ENCODE results near the gene PCDHA7.
"Not testable (repeated sequence)": the region's sequence is repeated elsewhere in the genome, so short reads cannot be mapped to it uniquely, and the experiment has no call there.

The PCDHA7 gene

DNA sequence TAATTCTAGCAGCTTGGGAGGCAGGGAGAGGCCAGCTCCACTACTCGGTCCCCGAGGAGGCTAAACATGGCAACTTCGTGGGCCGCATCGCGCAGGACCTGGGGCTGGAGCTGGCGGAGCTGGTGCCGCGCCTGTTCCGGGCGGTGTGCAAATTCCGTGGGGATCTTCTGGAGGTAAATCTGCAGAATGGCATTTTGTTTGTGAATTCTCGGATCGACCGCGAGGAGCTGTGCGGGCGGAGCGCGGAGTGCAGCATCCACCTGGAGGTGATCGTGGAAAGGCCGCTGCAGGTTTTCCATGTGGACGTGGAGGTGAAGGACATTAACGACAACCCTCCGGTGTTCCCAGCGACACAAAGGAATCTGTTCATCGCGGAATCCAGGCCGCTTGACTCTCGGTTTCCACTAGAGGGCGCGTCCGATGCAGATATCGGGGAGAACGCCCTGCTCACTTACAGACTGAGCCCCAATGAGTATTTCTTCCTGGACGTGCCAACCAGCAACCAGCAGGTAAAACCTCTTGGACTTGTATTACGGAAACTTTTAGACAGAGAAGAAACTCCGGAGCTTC is 455 bp downstream of the PCDHA7 start:
- TF ChIP-seq CTCF (conservative IDR thresholded peaks at IDR 0.05): peak; percentile 36; the same call in 1 of the 2 replicates
- not testable (repeated sequence) for H3K27ac ChIP-seq

DNA sequence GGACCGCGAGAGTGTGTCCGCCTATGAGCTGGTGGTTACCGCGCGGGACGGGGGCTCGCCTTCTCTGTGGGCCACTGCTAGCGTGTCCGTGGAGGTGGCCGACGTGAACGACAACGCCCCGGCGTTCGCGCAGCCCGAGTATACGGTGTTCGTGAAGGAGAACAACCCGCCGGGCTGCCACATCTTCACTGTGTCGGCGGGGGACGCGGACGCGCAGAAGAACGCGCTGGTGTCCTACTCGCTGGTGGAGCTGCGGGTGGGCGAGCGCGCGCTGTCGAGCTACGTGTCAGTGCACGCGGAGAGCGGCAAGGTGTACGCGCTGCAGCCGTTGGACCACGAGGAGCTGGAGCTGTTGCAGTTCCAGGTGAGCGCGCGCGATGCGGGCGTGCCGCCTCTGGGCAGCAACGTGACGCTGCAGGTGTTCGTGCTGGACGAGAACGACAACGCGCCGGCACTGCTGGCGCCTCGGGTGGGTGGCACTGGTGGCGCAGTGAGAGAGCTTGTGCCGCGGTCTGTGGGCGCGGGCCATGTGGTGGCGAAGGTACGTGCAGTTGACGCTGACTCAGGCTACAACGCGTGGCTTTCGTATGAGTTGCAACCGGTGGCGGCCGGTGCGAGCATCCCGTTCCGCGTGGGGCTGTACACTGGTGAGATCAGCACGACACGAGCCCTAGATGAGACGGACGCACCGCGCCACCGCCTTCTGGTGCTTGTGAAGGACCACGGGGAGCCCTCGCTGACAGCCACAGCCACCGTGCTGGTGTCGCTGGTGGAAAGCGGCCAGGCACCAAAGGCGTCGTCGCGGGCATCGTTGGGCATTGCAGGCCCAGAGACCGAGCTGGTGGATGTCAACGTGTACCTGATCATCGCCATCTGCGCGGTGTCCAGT is 1.8 kb downstream of the PCDHA7 start:
- TF ChIP-seq ZFX (IDR thresholded peaks at IDR 0.05) (no peak), CTCF (conservative IDR thresholded peaks at IDR 0.05) (no peak)
- H3K27ac ChIP-seq: no peak overlapping the region

DNA sequence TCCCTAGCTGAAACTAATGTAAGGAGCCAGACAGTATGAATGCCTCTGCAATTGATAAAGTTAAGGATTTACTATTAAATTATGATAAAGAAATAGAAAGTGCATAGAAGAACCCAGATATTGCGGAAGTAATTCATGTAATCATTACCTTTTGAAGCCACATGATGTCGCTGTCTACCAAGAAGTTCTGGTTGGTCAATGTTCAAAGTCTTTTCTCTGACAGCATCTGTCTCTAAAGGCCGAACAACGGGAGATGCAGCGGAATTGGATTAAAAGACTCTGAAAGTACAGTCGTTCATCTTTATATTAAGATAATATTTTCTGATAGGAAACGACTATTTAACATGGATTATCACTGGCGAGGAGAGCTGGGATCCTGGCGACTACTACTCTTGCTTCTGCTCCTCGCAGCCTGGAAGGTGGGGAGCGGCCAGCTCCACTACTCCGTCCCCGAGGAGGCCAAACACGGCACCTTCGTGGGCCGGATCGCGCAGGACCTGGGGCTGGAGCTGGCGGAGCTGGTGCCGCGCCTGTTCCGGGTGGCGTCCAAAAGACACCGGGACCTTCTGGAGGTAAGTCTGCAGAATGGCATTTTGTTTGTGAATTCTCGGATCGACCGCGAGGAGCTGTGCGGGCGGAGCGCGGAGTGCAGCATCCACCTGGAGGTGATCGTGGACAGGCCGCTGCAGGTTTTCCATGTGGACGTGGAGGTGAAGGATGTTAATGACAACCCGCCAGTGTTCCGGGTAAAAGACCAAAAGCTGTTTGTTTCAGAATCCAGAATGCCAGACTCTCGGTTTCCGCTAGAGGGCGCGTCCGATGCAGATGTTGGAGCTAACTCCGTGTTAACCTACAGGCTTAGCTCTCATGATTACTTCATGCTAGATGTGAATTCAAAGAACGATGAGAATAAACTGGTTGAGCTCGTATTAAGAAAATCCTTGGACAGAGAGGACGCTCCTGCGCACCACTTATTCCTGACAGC is 7.2 kb downstream of the PCDHA7 start, which contains the start of gene PCDHA8:
Gene PCDHA8 (plus strand): TSS at position 210 of the 985 bp plus-strand sequence. CDS start 135 bp downstream, at position 345.
- H3K27ac ChIP-seq: no peak within 1 kb of the TSS
- TF ChIP-seq ZFX (IDR thresholded peaks at IDR 0.05) (no peak), CTCF (conservative IDR thresholded peaks at IDR 0.05) (peak; percentile 83)

DNA sequence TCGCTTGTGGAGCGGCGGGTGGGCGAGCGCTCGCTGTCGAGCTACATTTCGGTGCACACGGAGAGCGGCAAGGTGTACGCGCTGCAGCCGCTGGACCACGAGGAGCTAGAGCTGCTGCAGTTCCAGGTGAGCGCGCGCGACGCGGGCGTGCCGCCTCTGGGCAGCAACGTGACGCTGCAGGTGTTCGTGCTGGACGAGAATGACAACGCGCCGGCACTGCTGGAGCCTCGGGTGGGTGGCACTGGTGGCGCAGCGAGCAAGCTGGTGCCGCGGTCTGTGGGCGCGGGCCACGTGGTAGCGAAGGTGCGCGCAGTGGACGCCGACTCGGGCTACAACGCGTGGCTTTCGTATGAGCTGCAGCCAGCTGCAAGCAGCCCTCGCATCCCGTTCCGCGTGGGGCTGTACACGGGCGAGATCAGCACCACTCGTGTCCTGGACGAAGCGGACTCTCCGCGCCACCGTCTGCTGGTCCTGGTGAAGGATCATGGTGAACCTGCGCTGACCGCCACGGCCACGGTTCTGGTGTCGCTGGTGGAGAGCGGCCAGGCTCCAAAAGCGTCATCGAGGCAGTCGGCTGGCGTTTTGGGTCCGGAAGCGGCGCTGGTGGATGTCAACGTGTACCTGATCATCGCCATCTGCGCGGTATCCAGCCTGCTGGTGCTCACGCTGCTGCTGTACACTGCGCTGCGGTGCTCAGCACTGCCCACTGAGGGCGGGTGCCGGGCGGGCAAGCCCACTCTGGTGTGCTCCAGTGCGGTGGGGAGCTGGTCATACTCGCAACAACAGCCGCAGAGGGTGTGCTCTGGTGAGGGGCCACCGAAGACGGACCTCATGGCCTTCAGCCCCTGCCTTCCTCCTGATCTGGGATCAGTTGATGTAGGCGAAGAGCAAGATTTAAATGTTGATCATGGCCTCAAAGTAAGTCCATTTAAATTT is 9.0 kb downstream of the PCDHA7 start:
- TF ChIP-seq ZFX (IDR thresholded peaks at IDR 0.05) (no peak), CTCF (conservative IDR thresholded peaks at IDR 0.05) (no peak)
- H3K27ac ChIP-seq: no peak overlapping the region

DNA sequence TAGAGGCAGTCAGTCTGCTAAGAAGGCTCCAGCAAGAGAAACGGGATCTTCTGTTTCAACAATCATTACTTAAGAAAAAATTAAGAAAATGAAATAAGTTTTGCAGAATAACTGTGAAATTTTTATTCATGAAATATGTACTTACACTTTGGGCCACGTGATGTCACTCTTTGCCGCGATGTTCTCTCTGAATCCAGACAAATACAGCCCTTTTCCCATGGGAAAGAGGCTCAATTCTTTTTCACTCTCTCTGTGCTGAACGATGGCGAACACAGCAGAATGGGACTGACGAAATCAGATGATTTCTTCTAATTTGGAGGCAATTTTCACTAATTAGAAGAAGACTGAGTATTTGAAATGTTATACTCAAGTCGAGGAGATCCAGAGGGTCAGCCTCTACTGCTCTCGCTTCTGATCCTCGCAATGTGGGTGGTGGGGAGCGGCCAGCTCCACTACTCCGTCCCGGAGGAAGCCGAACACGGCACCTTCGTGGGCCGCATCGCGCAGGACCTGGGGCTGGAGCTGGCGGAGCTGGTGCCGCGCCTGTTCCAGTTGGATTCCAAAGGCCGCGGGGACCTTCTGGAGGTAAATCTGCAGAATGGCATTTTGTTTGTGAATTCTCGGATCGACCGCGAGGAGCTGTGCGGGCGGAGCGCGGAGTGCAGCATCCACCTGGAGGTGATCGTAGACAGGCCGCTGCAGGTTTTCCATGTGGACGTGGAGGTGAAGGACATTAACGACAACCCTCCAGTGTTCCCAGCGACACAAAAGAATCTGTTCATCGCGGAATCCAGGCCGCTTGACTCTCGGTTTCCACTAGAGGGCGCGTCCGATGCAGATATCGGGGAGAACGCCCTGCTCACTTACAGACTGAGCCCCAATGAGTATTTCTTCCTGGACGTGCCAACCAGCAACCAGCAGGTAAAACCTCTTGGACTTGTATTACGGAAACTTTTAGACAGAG is 14.4 kb downstream of the PCDHA7 start, which contains the start of gene PCDHA9:
Gene PCDHA9 (plus strand): TSS at position 244 of the 964 bp plus-strand sequence. CDS start 114 bp downstream, at position 358.
- TF ChIP-seq CTCF (conservative IDR thresholded peaks at IDR 0.05): peak; percentile 58

GRCh38 chr5:140849831-140850634 is 16.0 kb downstream of the PCDHA7 start:
- not testable (repeated sequence) for H3K27ac ChIP-seq

More for the DNA sequence above, 14.4 kb downstream of the PCDHA7 start, which contains the start of gene PCDHA9:
- H3K27ac ChIP-seq: not testable (repeated sequence)
